Measurements from ENCODE around the gene KDM1A. TPM values are rescaled to one million over a fixed set of nuclear protein-coding genes. Genes with fewer than 3 reads are reported as not detected.
A peak's percentile ranks its signal among the peaks of the same experiment; 100 is the strongest.

KDM1A gene
- polyA plus RNA-seq, 1 donor, result 84.0 TPM

DNA sequence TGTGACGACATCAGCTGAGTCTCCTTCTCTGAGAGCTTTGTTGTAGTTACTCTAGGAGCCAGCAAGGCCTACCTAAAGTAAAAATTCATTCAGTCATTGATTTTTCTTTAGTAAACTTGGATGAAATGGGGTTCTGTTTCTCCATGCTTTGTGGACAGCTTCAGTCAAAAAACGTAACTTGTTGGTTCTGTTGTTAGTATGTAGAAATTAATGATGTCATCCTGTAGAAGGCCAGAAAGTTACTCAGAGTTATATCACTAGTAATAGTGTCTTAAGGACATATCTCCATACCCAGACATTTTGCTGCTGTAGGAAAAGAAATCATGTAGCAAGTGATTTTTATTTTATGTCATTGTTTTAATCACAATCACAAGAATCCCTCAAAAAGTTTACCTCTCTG lies 43.0 kb downstream of the KDM1A start:
- H3K27me3 ChIP-seq (ENCODE audit: control insufficient read depth, insufficient read depth, low read length), result no peaks in the 10 kb centered on the region
- no peaks in the 10 kb centered on the region for H3K4me1 ChIP-seq (ENCODE audit: control insufficient read depth, insufficient read depth, low read length)
- no peaks in the 10 kb centered on the region for H3K9me3 ChIP-seq (ENCODE audit: control insufficient read depth, low read depth, low read length)
- no peak overlapping the region for H3K27ac ChIP-seq (ENCODE audit: low read length)
- no peak overlapping the region for H3K4me3 ChIP-seq (ENCODE audit: low read length)
- WGBS (ENCODE audit: insufficient coverage, low lambda C conversion rate), result no CpG with 5 or more reads among the region's 2 CpGs
- H3K36me3 ChIP-seq (ENCODE audit: control insufficient read depth, insufficient read depth, low read length), result peaks cover 48% of the 10 kb centered on the region
- no peak for DNase-seq

DNA sequence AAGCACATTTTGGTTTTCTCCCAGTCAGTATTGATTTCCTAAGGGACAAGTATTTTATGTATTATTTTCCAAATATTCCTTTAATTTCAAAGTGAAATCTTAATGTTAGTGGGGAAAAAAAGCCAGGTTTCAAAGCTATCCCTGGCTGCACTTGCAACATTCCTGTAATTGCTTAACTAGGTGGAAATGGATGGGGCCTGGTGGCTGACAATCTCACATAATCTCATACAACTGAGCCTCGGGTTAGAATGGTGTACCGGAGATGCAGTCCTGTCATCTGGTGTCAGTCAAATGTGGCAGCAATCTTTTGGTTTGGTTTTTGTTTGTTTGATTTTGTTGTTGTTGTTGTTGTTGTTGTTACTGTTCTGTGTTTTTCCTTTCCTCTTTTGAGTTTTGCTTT lies 46.1 kb downstream of the KDM1A start:
- Histone ChIP-seq H3K36me3 (ENCODE audit: control insufficient read depth, insufficient read depth, low read length) (peaks cover 46% of the 10 kb centered on the region), H3K27me3 (ENCODE audit: control insufficient read depth, insufficient read depth, low read length) (no peaks in the 10 kb centered on the region), H3K4me1 (ENCODE audit: control insufficient read depth, insufficient read depth, low read length) (no peaks in the 10 kb centered on the region), H3K4me3 (ENCODE audit: low read length) (no peak overlapping the region), H3K27ac (ENCODE audit: low read length) (no peak overlapping the region), H3K9me3 (ENCODE audit: control insufficient read depth, low read depth, low read length) (no peaks in the 10 kb centered on the region)
- no CpG with 5 or more reads among the region's 2 CpGs for WGBS (ENCODE audit: insufficient coverage, low lambda C conversion rate)
- no peak for DNase-seq

DNA sequence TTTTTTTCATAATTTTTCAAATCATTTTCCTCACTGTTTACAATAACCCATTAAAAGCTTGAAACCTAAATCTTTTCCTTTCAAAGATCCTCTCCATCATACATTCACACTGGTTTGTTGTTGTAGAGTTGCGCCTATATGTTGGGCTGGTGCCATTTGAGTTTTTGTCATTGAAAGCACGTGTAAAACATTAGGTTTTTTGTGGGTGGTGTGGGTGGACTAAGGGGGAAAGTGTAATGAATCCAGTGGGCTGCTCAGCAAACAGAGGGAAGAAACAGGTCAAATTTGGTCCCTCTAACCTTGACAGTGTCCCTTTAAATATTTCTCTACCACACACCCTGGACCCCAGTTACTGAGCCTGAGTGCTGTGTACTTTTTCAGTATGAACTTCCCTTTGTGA lies 46.8 kb downstream of the KDM1A start:
- DNase-seq, result no peak
- H3K27ac ChIP-seq (ENCODE audit: low read length), result no peak overlapping the region
- H3K27me3 ChIP-seq (ENCODE audit: control insufficient read depth, insufficient read depth, low read length), result no peaks in the 10 kb centered on the region
- H3K4me3 ChIP-seq (ENCODE audit: low read length), result no peak overlapping the region
- WGBS (ENCODE audit: insufficient coverage, low lambda C conversion rate), result no CpG with 5 or more reads among the region's 2 CpGs
- H3K36me3 ChIP-seq (ENCODE audit: control insufficient read depth, insufficient read depth, low read length), result peaks cover 43% of the 10 kb centered on the region
- H3K9me3 ChIP-seq (ENCODE audit: control insufficient read depth, low read depth, low read length), result no peaks in the 10 kb centered on the region
- no peaks in the 10 kb centered on the region for H3K4me1 ChIP-seq (ENCODE audit: control insufficient read depth, insufficient read depth, low read length)

DNA sequence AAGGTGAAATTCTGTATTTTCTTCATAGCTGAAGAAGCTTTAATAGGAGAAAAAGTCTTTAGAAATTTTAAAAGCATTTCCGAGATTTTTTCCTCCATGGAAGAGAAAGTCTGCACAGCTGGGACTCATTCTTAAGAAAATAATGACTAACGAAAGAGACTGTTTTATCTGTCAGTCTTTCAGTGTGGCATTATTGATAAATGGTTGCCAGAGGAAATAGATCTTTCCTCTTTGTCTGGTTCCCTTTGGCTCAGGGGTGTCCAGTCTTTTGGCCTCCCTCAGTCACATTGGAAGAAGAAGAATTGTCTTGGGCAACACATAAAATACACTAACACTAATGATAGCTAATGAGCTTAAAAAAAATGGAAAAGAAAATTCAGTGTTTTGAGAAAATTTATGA lies 49.9 kb downstream of the KDM1A start:
- Histone ChIP-seq H3K4me3 (ENCODE audit: low read length) (no peak overlapping the region), H3K9me3 (ENCODE audit: control insufficient read depth, low read depth, low read length) (no peaks in the 10 kb centered on the region), H3K36me3 (ENCODE audit: control insufficient read depth, insufficient read depth, low read length) (peaks cover 55% of the 10 kb centered on the region), H3K27ac (ENCODE audit: low read length) (no peak overlapping the region), H3K4me1 (ENCODE audit: control insufficient read depth, insufficient read depth, low read length) (no peaks in the 10 kb centered on the region), H3K27me3 (ENCODE audit: control insufficient read depth, insufficient read depth, low read length) (no peaks in the 10 kb centered on the region)
- DNase-seq, result no peak
- 100% methylated on average over 1 of the region's 2 CpGs for WGBS (ENCODE audit: insufficient coverage, low lambda C conversion rate)

DNA sequence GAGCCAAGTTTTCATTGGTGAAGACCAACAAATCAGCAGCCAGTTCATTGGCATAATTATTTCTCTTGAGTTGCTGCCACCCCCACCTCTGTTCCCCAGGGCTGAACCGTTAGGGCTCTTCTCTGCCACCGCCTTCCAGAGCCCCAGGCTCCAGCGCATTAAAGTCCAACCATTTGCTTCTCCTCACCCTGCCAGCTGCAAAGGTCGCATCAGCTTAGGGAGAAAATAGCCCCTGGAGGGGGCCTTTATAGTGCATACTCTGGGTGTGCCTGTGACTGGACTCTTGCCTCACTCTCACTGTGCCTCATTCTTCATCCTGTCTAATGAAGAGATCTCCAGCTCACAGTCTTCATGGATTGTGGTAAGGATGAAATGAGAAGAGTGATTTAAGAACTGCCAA lies 50.4 kb downstream of the KDM1A start:
- Histone ChIP-seq H3K4me1 (ENCODE audit: control insufficient read depth, insufficient read depth, low read length) (no peaks in the 10 kb centered on the region), H3K9me3 (ENCODE audit: control insufficient read depth, low read depth, low read length) (no peaks in the 10 kb centered on the region), H3K27ac (ENCODE audit: low read length) (no peak overlapping the region), H3K27me3 (ENCODE audit: control insufficient read depth, insufficient read depth, low read length) (no peaks in the 10 kb centered on the region), H3K4me3 (ENCODE audit: low read length) (no peak overlapping the region), H3K36me3 (ENCODE audit: control insufficient read depth, insufficient read depth, low read length) (peaks cover 55% of the 10 kb centered on the region)
- WGBS (ENCODE audit: insufficient coverage, low lambda C conversion rate), result 72% methylated on average over 2 of the region's 4 CpGs
- DNase-seq, result peak; percentile 7 to 11

DNA sequence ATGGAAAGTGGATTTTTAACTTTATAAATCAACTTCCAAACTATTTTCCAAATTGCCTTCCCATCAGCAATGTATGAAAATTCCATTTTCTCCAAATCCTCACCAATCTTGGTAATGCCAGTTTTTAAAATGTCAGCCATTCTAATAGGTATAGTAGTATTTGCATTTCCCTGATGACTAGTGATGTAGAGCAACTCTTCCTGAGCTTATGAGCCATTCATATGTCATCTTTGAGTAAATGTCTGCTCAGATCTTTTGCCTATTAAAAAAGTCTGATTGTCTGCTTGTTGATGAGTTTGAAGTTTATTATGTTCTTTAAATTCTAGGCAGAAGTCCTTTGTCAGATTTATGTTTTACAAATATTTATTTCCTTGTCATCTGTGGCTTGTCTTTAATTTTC lies 54.7 kb downstream of the KDM1A start:
- peaks cover 63% of the 10 kb centered on the region for H3K36me3 ChIP-seq (ENCODE audit: control insufficient read depth, insufficient read depth, low read length)
- H3K9me3 ChIP-seq (ENCODE audit: control insufficient read depth, low read depth, low read length), result no peaks in the 10 kb centered on the region
- no peaks in the 10 kb centered on the region for H3K4me1 ChIP-seq (ENCODE audit: control insufficient read depth, insufficient read depth, low read length)
- no peak overlapping the region for H3K4me3 ChIP-seq (ENCODE audit: low read length)
- DNase-seq, result no peak
- H3K27me3 ChIP-seq (ENCODE audit: control insufficient read depth, insufficient read depth, low read length), result no peaks in the 10 kb centered on the region
- no peak overlapping the region for H3K27ac ChIP-seq (ENCODE audit: low read length)

DNA sequence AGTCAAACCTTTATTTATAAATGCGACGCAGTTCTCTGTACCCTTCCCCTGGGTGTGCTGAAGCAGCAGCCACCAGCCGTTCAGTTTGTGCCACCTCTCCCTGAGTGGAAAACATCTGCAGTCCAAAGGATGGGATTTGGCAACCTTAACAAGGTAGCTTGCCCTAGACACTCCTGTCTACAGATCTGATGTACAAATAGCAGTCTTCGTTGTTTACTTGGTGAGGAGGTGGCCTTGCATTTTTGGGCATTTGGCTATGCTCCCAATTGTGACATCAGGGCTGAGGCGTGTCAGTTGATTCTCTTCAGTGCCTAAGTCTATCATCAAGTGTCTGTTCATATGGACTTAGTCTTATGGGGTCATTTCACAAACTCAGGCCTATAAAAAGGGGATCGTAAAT lies 59.8 kb downstream of the KDM1A start:
- Histone ChIP-seq H3K27me3 (ENCODE audit: control insufficient read depth, insufficient read depth, low read length) (no peaks in the 10 kb centered on the region), H3K9me3 (ENCODE audit: control insufficient read depth, low read depth, low read length) (no peaks in the 10 kb centered on the region), H3K4me1 (ENCODE audit: control insufficient read depth, insufficient read depth, low read length) (no peaks in the 10 kb centered on the region), H3K4me3 (ENCODE audit: low read length) (no peak overlapping the region), H3K27ac (ENCODE audit: low read length) (no peak overlapping the region), H3K36me3 (ENCODE audit: control insufficient read depth, insufficient read depth, low read length) (peaks cover 73% of the 10 kb centered on the region)
- no peak for DNase-seq
- no CpG with 5 or more reads among the region's 6 CpGs for WGBS (ENCODE audit: insufficient coverage, low lambda C conversion rate)

DNA sequence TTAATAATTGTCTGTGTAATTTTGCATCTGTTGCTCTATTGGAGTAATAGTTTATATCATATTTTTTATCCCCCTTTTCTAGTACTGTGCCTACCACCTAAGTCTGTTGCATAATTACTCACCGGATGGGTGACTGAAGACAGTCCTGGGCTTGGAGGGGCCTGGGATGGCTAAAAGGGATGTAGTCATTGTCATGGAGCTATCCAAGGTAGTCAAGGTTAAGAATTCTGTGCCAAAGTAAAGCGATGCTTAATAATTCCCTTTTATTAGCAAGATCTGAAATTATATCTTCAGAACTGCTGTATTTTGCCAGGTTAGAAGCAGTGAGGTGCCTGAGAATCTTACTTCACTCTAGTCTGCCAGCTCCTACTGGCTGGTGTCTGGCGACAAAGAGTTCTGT lies 61.6 kb downstream of the KDM1A start:
- peaks cover 88% of the 10 kb centered on the region for H3K36me3 ChIP-seq (ENCODE audit: control insufficient read depth, insufficient read depth, low read length)
- no peaks in the 10 kb centered on the region for H3K27me3 ChIP-seq (ENCODE audit: control insufficient read depth, insufficient read depth, low read length)
- no peaks in the 10 kb centered on the region for H3K9me3 ChIP-seq (ENCODE audit: control insufficient read depth, low read depth, low read length)
- no peak overlapping the region for H3K4me3 ChIP-seq (ENCODE audit: low read length)
- H3K27ac ChIP-seq (ENCODE audit: low read length), result no peak overlapping the region
- WGBS (ENCODE audit: insufficient coverage, low lambda C conversion rate), result no CpG with 5 or more reads among the region's 3 CpGs
- DNase-seq, result no peak
- H3K4me1 ChIP-seq (ENCODE audit: control insufficient read depth, insufficient read depth, low read length), result no peaks in the 10 kb centered on the region

DNA sequence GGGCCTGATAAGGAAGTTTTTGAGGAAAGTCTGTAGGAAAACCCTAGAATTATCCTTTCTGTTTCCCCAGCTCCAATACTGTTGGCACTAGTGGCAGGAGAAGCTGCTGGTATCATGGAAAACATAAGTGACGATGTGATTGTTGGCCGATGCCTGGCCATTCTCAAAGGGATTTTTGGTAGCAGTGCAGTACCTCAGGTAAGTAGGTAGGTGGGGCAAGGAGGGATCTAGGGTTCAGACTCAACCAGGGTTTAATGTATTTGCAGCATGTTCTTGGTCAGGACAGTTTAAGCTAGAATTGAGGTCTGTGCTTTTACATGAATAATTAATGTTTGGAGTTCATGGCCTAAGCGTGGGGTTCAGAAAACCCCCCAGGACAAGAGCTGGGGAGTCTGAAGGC lies 62.1 kb downstream of the KDM1A start:
- Histone ChIP-seq H3K4me3 (ENCODE audit: low read length) (no peak overlapping the region), H3K27me3 (ENCODE audit: control insufficient read depth, insufficient read depth, low read length) (no peaks in the 10 kb centered on the region), H3K4me1 (ENCODE audit: control insufficient read depth, insufficient read depth, low read length) (no peaks in the 10 kb centered on the region), H3K27ac (ENCODE audit: low read length) (no peak overlapping the region), H3K9me3 (ENCODE audit: control insufficient read depth, low read depth, low read length) (no peaks in the 10 kb centered on the region), H3K36me3 (ENCODE audit: control insufficient read depth, insufficient read depth, low read length) (peaks cover 92% of the 10 kb centered on the region)
- no peak for DNase-seq
- no CpG with 5 or more reads among the region's 3 CpGs for WGBS (ENCODE audit: insufficient coverage, low lambda C conversion rate)

DNA sequence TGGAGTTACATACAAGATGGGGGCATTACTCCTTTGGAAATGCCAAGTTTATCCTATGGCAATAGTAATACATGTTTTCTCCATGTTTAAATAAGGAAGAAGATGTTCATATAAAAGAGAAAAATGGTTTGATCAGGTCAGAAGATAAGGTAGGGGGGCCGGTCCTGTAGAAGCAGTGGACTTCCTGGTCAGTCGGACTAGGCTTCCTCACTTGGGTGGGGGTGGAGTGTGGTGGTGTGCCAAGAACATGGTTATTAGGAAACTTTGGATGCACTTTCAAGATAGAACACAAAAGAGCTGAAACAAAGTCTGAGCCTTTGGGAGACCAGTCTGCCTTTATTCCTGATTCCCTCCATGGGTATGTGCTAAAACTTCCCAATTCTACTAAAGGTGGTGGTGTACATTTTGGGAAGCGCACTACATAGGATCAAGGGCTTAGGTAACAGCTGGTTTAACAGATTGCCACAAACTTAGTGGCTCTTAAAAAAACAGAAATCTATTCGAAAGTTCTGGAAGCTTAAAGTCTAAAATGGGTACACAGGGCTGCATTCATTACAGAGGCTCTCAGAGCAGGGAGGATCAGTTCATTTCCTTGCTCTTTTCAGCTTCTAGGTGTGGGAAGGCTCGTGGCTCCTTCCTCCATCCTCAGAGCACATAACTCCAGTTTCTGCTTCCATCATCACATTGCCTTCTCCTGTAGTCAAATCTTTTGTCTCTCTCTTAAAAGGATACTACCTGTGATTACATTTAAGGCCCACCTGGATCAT lies 64.6 kb downstream of the KDM1A start:
- no peak overlapping the region for H3K27ac ChIP-seq (ENCODE audit: low read length)
- H3K4me3 ChIP-seq (ENCODE audit: low read length), result no peak overlapping the region
- 83% methylated on average over 4 of the region's 5 CpGs for WGBS (ENCODE audit: insufficient coverage, low lambda C conversion rate)
- H3K9me3 ChIP-seq (ENCODE audit: control insufficient read depth, low read depth, low read length), result no peaks in the 10 kb centered on the region
- H3K4me1 ChIP-seq (ENCODE audit: control insufficient read depth, insufficient read depth, low read length), result no peaks in the 10 kb centered on the region
- peaks cover 97% of the 10 kb centered on the region for H3K36me3 ChIP-seq (ENCODE audit: control insufficient read depth, insufficient read depth, low read length)
- DNase-seq, result no peak
- H3K27me3 ChIP-seq (ENCODE audit: control insufficient read depth, insufficient read depth, low read length), result no peaks in the 10 kb centered on the region

DNA sequence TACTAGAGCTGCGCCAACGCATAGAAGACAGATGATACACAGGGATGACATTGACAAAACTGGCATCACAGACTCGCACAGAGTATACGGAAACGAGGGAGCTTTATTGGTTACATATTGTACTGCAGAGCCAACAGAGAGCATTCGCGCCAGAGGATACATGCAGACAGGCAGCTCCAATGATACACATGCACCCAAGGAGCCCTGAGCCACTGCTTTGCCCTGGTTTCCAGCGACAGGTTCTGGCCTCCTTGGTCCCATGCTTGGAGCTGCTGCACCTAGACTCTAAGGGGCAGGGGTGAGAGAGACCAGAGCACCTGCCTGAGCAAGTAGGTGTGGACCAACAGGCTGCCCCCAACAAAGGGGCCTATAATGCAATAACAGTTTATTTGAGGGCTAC lies 65.6 kb downstream of the KDM1A start:
- H3K27ac ChIP-seq (ENCODE audit: low read length), result no peak overlapping the region
- no peaks in the 10 kb centered on the region for H3K4me1 ChIP-seq (ENCODE audit: control insufficient read depth, insufficient read depth, low read length)
- no CpG with 5 or more reads among the region's 8 CpGs for WGBS (ENCODE audit: insufficient coverage, low lambda C conversion rate)
- H3K9me3 ChIP-seq (ENCODE audit: control insufficient read depth, low read depth, low read length), result no peaks in the 10 kb centered on the region
- no peak for DNase-seq
- H3K27me3 ChIP-seq (ENCODE audit: control insufficient read depth, insufficient read depth, low read length), result no peaks in the 10 kb centered on the region
- no peak overlapping the region for H3K4me3 ChIP-seq (ENCODE audit: low read length)
- H3K36me3 ChIP-seq (ENCODE audit: control insufficient read depth, insufficient read depth, low read length), result peaks cover 93% of the 10 kb centered on the region
